Measurements from ENCODE around the gene ZGRF1.
"Not testable (repeated sequence)": the region's sequence is repeated elsewhere in the genome, so short reads cannot be mapped to it uniquely, and the experiment has no call there.

Gene ZGRF1

GRCh38 chr4:112668131-112668530 is 31.4 kb upstream of the ZGRF1 start:
- TF ChIP-seq ZNF677 (tag by site-specific recombination; IDR thresholded peaks at IDR 0.05), result no peak
- no peak for TF ChIP-seq PBX3 (CRISPR knock-in tag; IDR thresholded peaks at IDR 0.05)
- ChIA-PET POLR2A (interaction anchor here (0.7 kb wide), 1 partner anchor 447 kb away, joined by 4 read pairs; no protein-coding TSS in a partner anchor), CTCF (no interaction called here)
- H3K27ac ChIP-seq (ENCODE audit: extremely low read depth, low read depth, low read length), result no peak overlapping the region
- H3K4me3 ChIP-seq (ENCODE audit: low read depth, low read length), result no peak overlapping the region
- H3K36me3 ChIP-seq (ENCODE audit: control insufficient read depth in 2 of 2, insufficient read depth in 1 of 2, low read length in 2 of 2), result no peaks in the 10 kb centered on the region
- no peaks in the 10 kb centered on the region for H3K9me3 ChIP-seq (ENCODE audit: control insufficient read depth, insufficient read depth, low read depth, low read length)
- no peaks in the 10 kb centered on the region for H3K4me1 ChIP-seq (ENCODE audit: control insufficient read depth, insufficient read depth, low read length)

GRCh38 chr4:112664611-112665010 is 27.9 kb upstream of the ZGRF1 start:
- ChIA-PET CTCF (no interaction called here), POLR2A (no interaction called here)
- Histone ChIP-seq H3K4me3 (ENCODE audit: low read depth, low read length) (no peak overlapping the region), H3K27ac (ENCODE audit: extremely low read depth, low read depth, low read length) (no peak overlapping the region), H3K36me3 (ENCODE audit: control insufficient read depth in 2 of 2, insufficient read depth in 1 of 2, low read length in 2 of 2) (no peaks in the 10 kb centered on the region), H3K4me1 (ENCODE audit: control insufficient read depth, insufficient read depth, low read length) (no peaks in the 10 kb centered on the region), H3K9me3 (ENCODE audit: control insufficient read depth, insufficient read depth, low read depth, low read length) (no peaks in the 10 kb centered on the region)
- TF ChIP-seq ZNF530 (tag by site-specific recombination; IDR thresholded peaks at IDR 0.05; ENCODE audit: low read depth), result no peak
- TF ChIP-seq ZNF398 (tag by site-specific recombination; IDR thresholded peaks at IDR 0.05), result no peak
- TF ChIP-seq ZNF548 (tag by site-specific recombination; IDR thresholded peaks at IDR 0.05), result no peak
- TF ChIP-seq ZBTB20 (tag by site-specific recombination; IDR thresholded peaks at IDR 0.05), result no peak
- TF ChIP-seq ZNF18 (tag by site-specific recombination; IDR thresholded peaks at IDR 0.05), result no peak
- TF ChIP-seq AEBP2 (tag by site-specific recombination; IDR thresholded peaks at IDR 0.05; ENCODE audit: borderline replicate concordance), result no peak
- no peak for TF ChIP-seq FEZF1 (tag by site-specific recombination; IDR thresholded peaks at IDR 0.05)
- no peak for TF ChIP-seq OVOL3 (tag by site-specific recombination; IDR thresholded peaks at IDR 0.05)
- TF ChIP-seq ZNF776 (tag by site-specific recombination; IDR thresholded peaks at IDR 0.05; ENCODE audit: borderline replicate concordance), result no peak
- TF ChIP-seq PBX3 (CRISPR knock-in tag; IDR thresholded peaks at IDR 0.05), result no peak
- no peak for TF ChIP-seq TRIM28 (IDR thresholded peaks at IDR 0.05; ENCODE audit: borderline replicate concordance, low read length)
- TF ChIP-seq WT1 (tag by site-specific recombination; IDR thresholded peaks at IDR 0.05), result no peak
- TF ChIP-seq ZNF610 (tag by site-specific recombination; IDR thresholded peaks at IDR 0.05; ENCODE audit: borderline replicate concordance), result no peak
- no peak for TF ChIP-seq ZNF140 (tag by site-specific recombination; IDR thresholded peaks at IDR 0.05)
- TF ChIP-seq HOXC10 (CRISPR knock-in tag; IDR thresholded peaks at IDR 0.05), result no peak

- H3K4me3 ChIP-seq (ENCODE audit: low read depth, low read length); H3K9me3 ChIP-seq (ENCODE audit: control insufficient read depth, insufficient read depth, low read depth, low read length); H3K27ac ChIP-seq (ENCODE audit: extremely low read depth, low read depth, low read length); H3K4me1 ChIP-seq (ENCODE audit: control insufficient read depth, insufficient read depth, low read length); POLR2A ChIA-PET: not testable (repeated sequence)
- peaks cover 15 to 60% of the 10 kb centered on the region in 2 experiments for H3K36me3 ChIP-seq (ENCODE audit: control insufficient read depth in 2 of 2, insufficient read depth in 1 of 2, low read length in 2 of 2)
- CTCF ChIA-PET, result interaction anchor here (1.2 to 1.7 kb wide), 2 partner anchors 104 to 106 kb away, joined by 4 to 10 read pairs; no protein-coding TSS in a partner anchor
Observed at GRCh38 chr4:112656115-112656514, 19.4 kb upstream of the ZGRF1 start.

All from HEK293 (cell line).